Superior temporal gyrus (tissue), 1 donor: ENCODE results near the gene CHRM3.

ENCODE experiments used
- DNase-seq: peaks from one replicate; pipeline ENCODE4 v3.0.0-alpha.2; 2016; ENCODE audit errors: extremely low spot score

CHRM3 gene

DNA sequence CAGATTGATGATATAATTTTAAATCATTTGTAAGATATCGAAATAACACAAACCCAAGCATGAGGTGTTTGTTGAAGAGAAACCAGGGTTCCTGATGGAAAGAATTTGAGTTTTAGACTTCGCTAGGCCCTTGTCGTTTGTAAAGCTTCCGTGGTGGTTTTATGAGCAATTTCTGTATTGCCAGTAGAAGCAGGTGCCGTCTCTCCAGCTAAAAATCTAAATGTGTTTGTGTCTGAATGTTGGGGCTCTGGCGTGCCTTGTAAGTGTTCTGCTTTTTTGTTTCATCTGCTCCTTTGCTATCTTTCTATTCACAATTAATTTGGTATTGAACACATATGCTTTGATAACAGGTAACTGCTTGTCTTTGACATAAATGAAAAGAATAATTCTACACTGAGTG lies 27.5 kb downstream of the CHRM3 start:
- no peak for DNase-seq

DNA sequence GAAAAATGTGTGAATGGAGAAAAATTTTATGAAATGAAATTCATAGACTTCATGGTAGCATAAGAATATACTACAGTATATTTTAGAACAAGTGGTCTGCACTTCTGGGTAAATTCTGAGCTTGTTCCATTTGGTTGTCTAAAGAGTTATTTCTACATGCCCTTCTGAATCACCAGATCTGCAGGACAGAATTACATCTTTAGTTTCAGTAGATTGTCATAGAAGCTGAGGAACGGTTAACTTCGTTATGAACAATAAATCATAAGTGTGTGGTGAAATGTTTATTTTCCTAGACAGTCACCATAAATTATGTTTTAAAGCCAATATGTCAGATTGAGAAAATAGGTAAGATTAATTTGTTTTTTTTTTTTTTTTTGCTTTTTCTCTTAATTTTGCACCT lies 30.9 kb downstream of the CHRM3 start:
- DNase-seq: no peak

DNA sequence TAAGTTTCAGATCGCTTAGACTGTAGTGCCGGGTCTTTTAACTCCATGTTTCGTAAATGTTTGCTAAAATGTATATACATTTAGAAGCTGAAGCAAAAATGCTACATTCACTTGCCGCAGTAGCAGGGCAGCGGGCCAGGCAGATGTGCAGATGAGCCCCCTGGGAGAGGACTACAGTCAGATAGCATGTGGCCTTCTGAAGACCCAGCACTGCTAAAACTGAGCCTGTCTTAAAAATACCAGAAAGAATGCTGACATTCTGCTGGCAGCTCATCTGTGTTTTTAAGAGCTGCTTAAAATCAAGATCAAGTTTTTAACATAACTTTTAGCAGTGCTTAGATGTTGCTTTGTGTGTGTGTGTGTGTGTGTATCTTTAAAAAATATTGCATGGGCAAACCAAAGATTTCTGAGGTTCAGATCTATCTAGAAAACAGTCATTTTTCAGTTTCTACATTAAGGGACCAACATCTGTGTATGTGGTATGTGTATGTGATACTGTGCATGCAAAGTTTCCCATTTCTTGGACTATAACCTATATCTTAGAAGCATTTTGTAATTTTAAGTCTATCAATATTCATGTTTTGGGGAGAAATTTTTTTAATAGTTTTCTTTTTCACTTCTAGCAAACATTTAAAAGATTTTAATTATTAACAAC lies 31.7 kb downstream of the CHRM3 start:
- DNase-seq: no peak

DNA sequence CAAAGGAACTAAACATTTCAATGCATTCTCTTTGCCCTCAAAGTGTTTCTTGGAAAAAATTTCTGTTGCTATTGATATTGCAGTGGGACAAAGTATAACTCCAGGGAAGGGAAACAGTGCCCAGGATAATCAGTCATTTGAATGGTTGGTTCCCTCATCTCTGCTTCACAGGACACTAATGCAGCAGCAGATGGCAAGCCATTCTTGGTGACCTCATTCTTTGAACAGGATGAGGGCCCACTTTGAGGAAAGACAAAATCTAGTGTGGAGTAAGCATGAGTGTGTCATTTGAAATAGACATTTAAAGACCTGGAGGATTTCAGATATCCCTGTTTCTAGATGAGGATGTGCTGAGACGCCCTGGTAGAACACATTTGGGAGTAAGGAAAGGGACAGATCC lies 32.3 kb downstream of the CHRM3 start:
- no peak for DNase-seq

DNA sequence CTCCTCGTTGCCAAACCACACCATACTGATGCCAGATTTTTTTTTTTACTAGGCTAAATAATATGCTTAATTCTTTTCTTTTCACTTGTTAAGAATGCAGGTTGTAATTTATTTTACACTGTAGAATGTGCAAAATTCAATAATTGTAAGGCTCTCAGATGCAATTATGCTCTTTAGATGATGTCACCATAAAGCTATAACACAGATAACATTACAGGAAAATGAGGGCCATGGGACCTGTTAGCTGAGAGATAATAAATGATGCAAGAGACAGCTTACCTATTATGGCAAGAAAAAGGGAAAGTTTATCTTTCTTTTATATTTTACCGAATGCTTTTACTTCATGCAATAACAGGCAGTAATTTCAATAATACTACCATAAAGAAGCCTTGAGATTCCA lies 35.4 kb downstream of the CHRM3 start:
- no peak for DNase-seq

DNA sequence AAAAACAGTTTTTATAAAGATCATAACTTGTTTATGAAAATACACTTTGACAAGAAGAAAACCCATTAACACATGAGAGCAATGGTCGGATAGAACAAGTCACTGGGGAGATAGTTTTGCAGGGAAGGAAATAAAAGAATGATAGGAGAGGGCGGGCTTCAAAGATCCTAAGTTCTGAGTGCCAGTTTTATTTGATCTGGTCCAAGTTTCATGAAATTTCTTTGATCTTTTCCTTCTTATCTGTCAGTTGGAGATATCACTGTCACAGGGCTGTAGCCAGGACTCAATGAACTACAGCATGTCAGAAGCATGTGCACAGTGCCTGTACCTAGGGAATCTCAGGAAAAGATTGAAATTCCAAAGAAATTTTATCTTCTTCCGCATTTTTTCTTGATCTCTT lies 36.5 kb downstream of the CHRM3 start:
- DNase-seq: no peak

DNA sequence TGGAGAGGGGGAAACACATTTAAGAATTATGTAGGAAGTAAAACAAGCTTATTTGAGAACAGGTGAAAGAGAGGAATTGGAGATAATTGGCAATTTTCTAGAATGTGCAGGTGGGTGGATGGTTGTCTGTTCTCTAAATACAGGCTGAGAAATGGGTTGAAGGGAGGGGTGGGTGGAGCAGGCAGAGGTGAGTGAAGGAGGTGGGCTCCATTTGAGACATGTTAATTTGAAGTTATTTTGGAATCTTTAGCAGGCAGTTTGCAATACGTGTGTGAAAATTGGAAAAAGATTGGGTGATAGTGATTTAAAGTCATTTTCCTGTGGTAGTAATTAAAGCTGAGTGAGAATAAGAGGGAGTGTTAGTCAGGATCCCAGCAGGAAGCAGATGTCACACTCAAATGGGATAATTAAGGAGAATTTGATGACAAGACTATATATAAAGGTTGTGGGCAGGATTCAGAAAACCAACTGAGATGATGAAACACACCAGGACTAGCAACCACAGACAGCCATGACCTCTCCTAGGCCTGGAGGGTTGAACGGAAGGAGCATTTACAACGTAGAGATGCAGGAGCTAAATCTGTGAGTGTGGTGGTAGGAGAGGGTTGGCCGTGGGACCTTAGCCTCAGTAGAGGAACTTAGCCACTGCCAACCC lies 40.6 kb downstream of the CHRM3 start:
- DNase-seq: no peak

DNA sequence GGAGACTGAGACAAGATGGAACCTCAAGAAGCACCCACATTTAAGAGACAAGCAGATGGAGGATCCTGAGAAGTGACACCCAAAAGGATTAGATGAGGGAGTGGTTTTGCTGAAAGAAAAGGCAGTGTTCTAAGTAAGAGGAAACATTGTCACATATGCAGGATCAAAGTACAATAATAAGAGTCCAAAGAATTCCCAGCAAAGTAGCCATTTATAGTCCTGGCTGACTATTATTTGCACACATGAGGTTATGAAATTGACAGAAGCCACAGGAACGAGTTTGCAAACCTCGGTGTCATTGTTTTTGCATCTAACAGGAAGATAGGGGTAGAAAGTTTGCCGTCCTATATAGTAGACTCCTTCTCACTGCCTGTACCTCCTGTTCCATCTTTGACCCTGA lies 41.3 kb downstream of the CHRM3 start:
- DNase-seq: no peak

DNA sequence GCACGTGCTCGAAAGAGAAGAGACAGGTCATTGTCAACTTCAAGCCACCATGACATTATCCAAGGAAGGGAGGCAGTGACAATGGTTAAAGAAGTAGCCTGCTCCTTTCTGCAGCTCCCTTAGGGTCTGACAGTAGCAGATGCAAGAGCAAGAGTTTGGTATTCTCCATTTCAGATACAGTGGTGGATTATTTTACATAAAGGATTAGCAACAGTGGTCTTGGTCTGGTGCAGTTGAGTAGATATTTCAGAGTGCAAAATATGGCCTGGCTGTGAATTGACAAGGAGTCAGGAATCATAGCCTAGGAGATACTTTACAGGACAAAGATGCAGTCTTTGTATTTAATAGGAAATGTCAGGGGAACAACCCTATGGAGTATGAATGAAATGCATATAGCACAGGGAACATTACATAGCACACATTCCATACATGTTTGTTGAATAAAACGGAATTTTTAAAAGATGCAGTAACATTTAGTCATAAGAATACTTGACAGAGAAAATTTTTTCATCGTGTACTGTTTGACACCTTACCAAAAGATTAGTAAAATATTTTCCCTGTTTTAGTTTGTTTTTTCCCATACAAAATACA lies 41.8 kb downstream of the CHRM3 start:
- no peak for DNase-seq

DNA sequence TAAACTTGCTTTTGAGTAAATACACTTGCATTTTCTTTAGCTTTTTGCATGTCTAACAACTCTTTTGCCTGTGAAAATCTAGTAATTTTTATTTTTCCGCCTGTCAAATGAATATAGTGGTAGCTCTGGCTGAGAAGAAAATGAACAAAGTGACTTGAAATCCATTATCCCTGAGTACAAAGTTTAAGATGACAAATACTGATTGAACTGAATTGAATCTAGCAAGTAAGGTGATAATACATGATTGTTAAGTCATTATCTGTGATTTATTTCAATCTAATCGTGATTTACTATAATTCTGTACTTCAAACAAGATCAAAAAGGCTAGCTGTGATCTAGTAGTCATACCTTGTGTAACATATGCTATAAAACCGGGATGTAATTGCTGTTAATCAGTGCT lies 42.8 kb downstream of the CHRM3 start:
- DNase-seq: no peak

DNA sequence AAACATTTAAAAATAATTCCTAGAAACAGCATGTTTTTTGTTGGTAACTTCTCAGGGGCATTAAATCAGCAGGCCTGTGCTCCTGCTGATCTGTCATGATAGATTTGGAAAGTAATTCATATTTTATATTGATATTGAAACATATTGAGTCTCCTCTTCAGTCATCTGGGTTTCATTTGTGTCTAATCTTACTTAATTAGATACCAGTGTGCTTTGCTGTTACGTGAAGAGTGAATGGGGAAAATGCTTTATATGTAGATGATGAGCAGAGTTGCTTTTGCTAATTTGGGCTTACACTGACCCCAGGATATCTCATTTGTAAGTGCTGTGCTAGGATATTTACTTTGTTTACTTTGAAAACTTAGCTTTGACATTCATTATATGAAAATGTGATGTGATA lies 45.9 kb downstream of the CHRM3 start:
- no peak for DNase-seq

DNA sequence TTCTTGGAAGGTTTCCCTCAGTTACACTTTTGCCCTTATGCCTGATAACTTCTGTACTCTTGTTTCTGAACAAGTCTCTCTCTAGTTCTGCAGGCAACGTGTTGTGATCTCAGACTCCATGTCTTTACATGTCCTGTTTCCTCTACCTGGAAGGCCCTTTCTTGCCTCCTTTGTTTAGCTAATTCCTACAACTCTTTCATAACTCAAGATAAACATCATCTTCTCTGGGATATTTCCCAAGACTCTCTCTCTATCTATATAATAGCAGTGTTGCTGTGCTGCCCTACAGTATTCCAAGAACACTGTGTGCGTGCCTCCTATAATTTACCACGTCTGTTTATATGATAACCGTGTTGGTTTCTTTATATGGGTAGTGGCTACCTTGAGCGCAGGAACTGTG lies 47.8 kb downstream of the CHRM3 start:
- DNase-seq: no peak
